ENCODE data around the gene CCDC134.

CCDC134 gene

DNA sequence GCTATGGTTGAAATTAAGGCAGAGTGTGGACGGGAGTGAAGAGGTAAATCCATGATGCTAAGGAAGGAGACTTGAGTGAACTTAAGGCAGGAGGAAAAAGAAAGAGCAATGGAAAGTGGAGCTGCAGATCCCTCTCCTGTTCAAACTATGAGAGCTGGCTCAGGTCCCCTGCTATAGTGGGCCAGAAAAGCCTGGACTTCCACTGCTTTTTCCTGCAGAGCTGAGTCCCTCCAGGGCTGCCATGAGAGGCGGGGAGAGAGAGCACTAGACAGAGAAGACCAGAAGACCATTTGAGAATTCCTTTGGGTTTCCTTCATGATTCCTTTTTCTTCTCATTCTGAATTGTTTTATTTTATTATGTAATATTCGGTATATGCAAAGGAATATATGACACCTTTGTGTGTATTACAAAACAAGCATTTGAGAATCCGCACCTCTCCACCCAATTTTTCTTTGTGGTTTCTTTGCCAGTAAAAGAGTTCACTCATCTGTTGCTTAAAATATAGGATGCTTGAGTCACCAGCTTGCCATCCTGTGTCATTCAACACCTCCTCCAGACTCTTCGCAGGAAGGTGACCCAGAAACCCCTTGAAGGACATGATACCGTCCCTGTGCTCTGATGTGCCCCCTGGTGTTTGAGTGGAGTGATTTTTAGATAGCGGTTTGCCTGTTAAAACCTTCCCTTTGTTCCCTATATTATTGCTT lies 56.8 kb downstream of the CCDC134 start (continued):
- TF ChIP-seq ZNF354C (tag by site-specific recombination; IDR thresholded peaks at IDR 0.05; ENCODE audit: borderline replicate concordance, low read depth) (no peak), ZNF747 (tag by site-specific recombination; IDR thresholded peaks at IDR 0.05) (no peak), ZNF24 (tag by site-specific recombination; IDR thresholded peaks at IDR 0.05) (no peak), ZNF707 (tag by site-specific recombination; IDR thresholded peaks at IDR 0.05) (no peak), YY2 (tag by site-specific recombination; IDR thresholded peaks at IDR 0.05) (no peak), SP2 (tag by site-specific recombination; IDR thresholded peaks at IDR 0.05) (no peak), SCRT2 (tag by site-specific recombination; IDR thresholded peaks at IDR 0.05) (peak; percentile 92), ZNF174 (tag by site-specific recombination; IDR thresholded peaks at IDR 0.05) (no peak), ZNF391 (tag by site-specific recombination; IDR thresholded peaks at IDR 0.05; ENCODE audit: borderline replicate concordance, low read depth) (no peak), ZNF596 (tag by site-specific recombination; IDR thresholded peaks at IDR 0.05) (no peak), ZNF274 (IDR thresholded peaks at IDR 0.05; ENCODE audit: low read length) (no peak), ZNF274 (tag by site-specific recombination; IDR thresholded peaks at IDR 0.05; ENCODE audit: borderline replicate concordance) (no peak), SP7 (tag by site-specific recombination; IDR thresholded peaks at IDR 0.05) (peak; percentile 73), ZNF785 (tag by site-specific recombination; IDR thresholded peaks at IDR 0.05) (no peak), SETDB1 (IDR thresholded peaks at IDR 0.05; ENCODE audit: insufficient read length, low read length) (no peak), ZNF394 (tag by site-specific recombination; IDR thresholded peaks at IDR 0.05; ENCODE audit: borderline replicate concordance) (peak; percentile 54; the same call in 1 of the 2 replicates), KLF7 (tag by site-specific recombination; IDR thresholded peaks at IDR 0.05; ENCODE audit: borderline replicate concordance) (no peak), BCL11B (tag by site-specific recombination; IDR thresholded peaks at IDR 0.05; ENCODE audit: low read depth) (no peak), ZFHX2 (tag by site-specific recombination; conservative IDR thresholded peaks at IDR 0.05) (0 out of 2 replicates have a peak, but pooled peaks have one; percentile 9), ZNF658 (tag by site-specific recombination; IDR thresholded peaks at IDR 0.05) (no peak), ZNF664 (tag by site-specific recombination; IDR thresholded peaks at IDR 0.05) (no peak), ZNF239 (tag by site-specific recombination; IDR thresholded peaks at IDR 0.05) (no peak), ZNF623 (tag by site-specific recombination; IDR thresholded peaks at IDR 0.05) (no peak), ZNF335 (tag by site-specific recombination; conservative IDR thresholded peaks at IDR 0.05) (no peak), ZNF157 (tag by site-specific recombination; IDR thresholded peaks at IDR 0.05) (no peak)
- TF ChIP-seq, protein P1, sequence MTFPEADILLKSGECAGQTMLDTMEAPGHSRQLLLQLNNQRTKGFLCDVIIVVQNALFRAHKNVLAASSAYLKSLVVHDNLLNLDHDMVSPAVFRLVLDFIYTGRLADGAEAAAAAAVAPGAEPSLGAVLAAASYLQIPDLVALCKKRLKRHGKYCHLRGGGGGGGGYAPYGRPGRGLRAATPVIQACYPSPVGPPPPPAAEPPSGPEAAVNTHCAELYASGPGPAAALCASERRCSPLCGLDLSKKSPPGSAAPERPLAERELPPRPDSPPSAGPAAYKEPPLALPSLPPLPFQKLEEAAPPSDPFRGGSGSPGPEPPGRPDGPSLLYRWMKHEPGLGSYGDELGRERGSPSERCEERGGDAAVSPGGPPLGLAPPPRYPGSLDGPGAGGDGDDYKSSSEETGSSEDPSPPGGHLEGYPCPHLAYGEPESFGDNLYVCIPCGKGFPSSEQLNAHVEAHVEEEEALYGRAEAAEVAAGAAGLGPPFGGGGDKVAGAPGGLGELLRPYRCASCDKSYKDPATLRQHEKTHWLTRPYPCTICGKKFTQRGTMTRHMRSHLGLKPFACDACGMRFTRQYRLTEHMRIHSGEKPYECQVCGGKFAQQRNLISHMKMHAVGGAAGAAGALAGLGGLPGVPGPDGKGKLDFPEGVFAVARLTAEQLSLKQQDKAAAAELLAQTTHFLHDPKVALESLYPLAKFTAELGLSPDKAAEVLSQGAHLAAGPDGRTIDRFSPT (tag by site-specific recombination; IDR thresholded peaks at IDR 0.05), result no peak
- TF ChIP-seq, protein P2, sequence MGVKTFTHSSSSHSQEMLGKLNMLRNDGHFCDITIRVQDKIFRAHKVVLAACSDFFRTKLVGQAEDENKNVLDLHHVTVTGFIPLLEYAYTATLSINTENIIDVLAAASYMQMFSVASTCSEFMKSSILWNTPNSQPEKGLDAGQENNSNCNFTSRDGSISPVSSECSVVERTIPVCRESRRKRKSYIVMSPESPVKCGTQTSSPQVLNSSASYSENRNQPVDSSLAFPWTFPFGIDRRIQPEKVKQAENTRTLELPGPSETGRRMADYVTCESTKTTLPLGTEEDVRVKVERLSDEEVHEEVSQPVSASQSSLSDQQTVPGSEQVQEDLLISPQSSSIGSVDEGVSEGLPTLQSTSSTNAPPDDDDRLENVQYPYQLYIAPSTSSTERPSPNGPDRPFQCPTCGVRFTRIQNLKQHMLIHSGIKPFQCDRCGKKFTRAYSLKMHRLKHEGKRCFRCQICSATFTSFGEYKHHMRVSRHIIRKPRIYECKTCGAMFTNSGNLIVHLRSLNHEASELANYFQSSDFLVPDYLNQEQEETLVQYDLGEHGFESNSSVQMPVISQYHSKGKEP (tag by site-specific recombination; IDR thresholded peaks at IDR 0.05), result no peak
- TF ChIP-seq, protein P3, sequence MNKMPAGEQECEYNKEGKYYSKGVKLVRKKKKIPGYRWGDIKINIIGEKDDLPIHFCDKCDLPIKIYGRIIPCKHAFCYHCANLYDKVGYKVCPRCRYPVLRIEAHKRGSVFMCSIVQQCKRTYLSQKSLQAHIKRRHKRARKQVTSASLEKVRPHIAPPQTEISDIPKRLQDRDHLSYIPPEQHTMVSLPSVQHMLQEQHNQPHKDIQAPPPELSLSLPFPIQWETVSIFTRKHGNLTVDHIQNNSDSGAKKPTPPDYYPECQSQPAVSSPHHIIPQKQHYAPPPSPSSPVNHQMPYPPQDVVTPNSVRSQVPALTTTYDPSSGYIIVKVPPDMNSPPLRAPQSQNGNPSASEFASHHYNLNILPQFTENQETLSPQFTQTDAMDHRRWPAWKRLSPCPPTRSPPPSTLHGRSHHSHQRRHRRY (tag by site-specific recombination; IDR thresholded peaks at IDR 0.05), result no peak
- TF ChIP-seq, protein P4, sequence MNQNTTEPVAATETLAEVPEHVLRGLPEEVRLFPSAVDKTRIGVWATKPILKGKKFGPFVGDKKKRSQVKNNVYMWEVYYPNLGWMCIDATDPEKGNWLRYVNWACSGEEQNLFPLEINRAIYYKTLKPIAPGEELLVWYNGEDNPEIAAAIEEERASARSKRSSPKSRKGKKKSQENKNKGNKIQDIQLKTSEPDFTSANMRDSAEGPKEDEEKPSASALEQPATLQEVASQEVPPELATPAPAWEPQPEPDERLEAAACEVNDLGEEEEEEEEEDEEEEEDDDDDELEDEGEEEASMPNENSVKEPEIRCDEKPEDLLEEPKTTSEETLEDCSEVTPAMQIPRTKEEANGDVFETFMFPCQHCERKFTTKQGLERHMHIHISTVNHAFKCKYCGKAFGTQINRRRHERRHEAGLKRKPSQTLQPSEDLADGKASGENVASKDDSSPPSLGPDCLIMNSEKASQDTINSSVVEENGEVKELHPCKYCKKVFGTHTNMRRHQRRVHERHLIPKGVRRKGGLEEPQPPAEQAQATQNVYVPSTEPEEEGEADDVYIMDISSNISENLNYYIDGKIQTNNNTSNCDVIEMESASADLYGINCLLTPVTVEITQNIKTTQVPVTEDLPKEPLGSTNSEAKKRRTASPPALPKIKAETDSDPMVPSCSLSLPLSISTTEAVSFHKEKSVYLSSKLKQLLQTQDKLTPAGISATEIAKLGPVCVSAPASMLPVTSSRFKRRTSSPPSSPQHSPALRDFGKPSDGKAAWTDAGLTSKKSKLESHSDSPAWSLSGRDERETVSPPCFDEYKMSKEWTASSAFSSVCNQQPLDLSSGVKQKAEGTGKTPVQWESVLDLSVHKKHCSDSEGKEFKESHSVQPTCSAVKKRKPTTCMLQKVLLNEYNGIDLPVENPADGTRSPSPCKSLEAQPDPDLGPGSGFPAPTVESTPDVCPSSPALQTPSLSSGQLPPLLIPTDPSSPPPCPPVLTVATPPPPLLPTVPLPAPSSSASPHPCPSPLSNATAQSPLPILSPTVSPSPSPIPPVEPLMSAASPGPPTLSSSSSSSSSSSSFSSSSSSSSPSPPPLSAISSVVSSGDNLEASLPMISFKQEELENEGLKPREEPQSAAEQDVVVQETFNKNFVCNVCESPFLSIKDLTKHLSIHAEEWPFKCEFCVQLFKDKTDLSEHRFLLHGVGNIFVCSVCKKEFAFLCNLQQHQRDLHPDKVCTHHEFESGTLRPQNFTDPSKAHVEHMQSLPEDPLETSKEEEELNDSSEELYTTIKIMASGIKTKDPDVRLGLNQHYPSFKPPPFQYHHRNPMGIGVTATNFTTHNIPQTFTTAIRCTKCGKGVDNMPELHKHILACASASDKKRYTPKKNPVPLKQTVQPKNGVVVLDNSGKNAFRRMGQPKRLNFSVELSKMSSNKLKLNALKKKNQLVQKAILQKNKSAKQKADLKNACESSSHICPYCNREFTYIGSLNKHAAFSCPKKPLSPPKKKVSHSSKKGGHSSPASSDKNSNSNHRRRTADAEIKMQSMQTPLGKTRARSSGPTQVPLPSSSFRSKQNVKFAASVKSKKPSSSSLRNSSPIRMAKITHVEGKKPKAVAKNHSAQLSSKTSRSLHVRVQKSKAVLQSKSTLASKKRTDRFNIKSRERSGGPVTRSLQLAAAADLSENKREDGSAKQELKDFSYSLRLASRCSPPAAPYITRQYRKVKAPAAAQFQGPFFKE (tag by site-specific recombination; IDR thresholded peaks at IDR 0.05; ENCODE audit: borderline replicate concordance), result no peak

Data from HEK293 (cell line).